HG03469 (cell line): ENCODE results near the gene XAB2.

Experiments used
- ATAC-seq: cut with Tn5 transposase; IDR thresholded peaks from one replicate; pipeline ENCODE4 v1.9.1; 2021; ENCODE audit warnings: mild to moderate bottlenecking, moderate library complexity, moderate number of reproducible peaks; ENCODE audit not compliant: unreplicated experiment

Gene XAB2

DNA sequence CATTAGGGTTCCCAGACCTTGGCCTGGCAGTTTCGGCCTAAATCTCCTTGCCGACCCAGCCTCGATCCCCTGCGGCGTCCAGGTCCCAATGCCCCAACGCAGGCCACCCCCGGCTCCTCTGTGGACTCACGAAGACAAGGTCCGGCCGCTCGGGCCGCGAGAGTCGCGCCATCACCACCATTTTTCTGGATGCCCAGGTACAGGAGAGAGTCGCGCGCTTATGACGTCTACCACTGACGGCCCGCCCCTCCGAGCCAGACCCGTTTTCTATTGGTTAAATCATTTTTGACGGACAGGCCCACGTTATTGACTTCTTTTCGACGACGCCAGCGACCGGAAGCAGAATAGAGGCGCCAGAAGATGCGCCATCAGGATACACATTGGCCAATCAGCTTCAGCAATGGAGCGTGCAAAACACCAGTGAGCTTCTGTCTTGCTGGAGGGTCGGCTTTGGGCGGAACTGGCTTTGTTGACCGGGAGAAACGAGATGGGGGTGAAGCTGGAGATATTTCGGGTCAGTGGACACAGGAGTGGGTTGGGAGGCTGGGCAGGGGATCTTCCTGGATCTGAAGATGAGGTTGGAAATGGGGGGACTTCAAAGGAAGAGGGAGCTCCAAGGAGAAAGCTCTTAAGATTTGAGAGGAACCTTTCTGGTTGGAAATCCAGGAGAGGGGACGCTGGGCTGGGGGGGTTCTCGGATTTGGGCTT lies at the start of gene XAB2, which contains the start of gene PET100:
TSS of gene XAB2 (minus strand) at position 199 of the 708 bp plus-strand sequence. CDS start at position 181, 18 bp downstream.
TSS of gene PET100 (plus strand) at position 447 of the 708 bp plus-strand sequence. CDS start at position 488, 41 bp downstream.
- ATAC-seq: peak; percentile 59

DNA sequence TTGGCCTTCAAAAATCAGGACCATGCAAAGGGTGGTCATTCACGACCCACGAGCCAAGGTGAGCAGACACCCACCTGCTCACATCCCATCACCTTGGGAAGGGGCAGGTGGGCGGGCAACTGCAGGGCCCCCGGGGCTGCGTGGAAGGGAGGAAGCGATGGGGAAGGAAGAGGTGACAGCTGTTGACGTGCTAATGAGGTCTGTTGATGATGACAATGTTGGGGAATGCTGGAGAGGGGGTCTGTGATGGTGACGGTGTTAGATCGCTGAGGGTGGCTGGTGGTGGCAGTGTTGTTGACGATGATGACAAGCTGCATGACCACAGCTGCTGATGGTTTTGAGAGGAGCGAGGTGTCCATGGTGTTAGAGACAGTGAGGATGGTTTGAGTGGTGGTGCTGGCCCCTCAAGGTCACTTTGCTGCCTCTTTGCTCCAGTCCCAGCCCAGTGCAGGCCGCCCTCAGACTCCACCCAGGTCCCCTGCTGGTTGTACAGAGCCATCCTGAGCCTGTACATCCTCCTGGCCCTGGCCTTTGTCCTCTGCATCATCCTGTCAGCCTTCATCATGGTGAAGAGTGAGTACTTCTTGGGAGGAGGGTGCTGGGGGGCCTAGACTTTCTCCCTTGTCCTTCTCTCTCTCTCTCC lies 48.4 kb upstream of the XAB2 start:
- ATAC-seq: no peak

DNA sequence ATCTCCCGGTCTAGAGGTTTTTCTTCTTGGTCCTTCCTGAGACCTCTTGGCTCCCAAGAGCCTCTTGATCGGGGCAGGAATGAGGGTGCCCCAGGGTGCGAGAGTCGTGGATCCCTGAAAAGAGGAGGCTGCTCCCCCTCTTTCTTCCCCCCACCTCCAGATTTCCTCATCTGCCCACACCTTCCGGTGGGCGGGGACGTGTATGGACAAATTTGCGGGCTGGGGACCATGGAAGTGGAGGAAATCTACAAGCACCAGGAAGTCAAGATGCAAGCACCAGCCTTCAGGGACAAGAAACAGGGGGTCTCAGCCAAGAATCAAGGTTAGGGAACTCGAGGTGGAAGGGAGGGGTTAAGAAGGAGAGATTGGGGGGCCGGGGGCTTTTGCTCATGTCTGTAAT lies 47.5 kb upstream of the XAB2 start, which contains the start of gene MCEMP1:
TSS of gene MCEMP1 (plus strand) at position 237 of the 400 bp plus-strand sequence. CDS start at position 268, 31 bp downstream.
- no peak for ATAC-seq

DNA sequence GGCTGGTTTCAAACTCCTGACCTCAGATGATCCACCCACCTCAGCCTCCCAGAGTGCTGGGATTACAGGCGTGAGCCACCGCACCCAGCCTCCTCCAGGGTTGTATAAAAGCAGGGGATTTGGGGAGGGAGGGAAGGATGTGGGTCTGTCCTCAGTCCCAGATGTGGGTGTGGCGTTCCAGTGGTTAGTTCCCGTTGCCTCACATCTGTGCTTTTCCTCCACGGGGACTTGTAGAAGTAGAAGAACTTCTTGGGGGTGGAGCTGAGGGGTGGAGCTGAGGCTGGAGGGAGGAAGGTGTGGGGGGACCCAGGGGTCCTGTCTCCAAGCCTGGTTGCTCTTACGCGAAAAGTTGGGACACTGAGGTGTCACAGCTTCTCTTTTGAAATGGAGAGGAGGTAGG lies 47.0 kb upstream of the XAB2 start:
- no peak for ATAC-seq

DNA sequence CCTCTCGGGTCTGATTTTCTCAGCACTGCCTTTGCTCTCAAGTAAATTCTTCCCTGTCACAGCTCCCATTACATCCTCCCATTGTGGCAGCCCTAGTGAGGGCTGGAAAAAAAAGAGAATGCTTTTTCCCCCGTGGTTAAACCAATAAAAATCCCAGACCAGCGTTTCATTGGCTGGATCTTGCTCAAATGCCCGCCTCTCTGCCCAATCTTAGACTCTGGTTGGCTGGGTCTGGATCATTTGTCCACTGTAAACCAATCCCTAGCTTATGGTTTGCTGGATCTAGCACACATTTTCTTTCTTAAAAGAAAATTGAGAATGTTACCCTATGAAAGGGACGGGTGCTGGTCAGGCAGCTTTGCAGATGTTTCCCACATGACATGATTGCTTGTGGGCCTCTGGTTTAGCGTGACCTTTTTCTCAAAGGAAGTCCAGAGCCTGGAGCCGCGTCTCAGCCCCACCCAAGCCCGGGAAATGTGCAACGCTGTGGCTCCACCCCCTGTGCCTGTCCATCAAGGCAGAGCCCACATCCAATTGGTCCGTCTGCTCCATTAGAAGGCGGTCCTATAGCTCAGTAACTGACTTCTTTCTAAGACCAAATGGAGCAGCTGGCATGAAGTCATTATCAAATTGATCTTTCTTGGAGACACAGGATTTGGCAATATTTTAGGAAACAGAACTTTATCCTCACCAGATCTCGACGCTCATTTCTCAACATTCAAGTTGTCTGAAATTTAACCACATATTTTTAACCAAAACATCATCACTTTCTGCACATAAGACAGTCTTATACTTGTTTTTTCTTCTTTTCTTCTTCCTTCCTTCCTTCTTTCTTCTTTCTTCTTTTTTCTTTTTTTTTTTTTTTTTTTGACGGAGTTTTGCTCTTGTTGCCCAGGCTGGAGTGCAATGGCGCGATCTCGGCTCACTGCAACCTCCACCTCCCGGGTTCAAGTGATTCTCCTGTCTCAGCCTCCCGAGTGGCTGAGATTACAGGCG lies 45.0 kb upstream of the XAB2 start:
- ATAC-seq: no peak

DNA sequence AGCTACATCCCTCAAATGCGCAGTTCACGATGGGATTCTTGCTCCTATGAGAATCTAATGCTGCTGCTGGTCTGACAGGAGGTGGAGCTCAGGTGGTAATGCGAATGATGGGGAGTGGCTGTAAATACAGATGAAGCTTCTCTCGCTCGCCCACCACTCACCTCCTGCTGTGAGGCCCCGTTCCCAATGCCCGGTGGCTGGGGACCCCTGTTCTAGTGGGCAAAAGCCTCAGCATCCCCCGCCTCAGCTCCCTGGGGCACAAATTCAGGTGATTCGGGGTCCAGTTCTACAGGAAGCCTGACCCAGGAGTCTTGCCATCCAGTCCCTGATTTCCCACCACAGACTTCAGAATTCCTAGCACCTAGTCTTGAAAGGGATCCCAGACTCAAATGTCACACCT lies 43.2 kb upstream of the XAB2 start:
- no peak for ATAC-seq

DNA sequence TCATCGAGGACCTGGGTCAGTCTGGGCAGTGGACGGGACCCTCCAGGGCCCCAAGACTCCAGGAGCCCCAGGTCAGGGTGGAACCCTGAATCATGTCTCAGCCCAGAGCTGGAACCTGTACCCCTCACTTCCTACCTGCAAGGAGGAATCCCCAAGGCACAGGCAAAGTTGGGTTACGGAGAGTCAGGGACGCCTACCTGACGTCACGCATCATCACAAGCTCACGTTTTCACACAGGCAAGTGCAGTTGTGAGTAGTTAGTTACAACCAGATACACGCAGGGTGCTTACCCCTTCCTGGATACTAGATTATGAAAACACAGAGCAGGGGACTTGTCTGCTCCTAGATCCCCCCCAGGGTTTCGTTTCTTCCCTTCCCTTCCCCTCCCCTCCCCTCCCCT lies 41.4 kb upstream of the XAB2 start:
- ATAC-seq: no peak

DNA sequence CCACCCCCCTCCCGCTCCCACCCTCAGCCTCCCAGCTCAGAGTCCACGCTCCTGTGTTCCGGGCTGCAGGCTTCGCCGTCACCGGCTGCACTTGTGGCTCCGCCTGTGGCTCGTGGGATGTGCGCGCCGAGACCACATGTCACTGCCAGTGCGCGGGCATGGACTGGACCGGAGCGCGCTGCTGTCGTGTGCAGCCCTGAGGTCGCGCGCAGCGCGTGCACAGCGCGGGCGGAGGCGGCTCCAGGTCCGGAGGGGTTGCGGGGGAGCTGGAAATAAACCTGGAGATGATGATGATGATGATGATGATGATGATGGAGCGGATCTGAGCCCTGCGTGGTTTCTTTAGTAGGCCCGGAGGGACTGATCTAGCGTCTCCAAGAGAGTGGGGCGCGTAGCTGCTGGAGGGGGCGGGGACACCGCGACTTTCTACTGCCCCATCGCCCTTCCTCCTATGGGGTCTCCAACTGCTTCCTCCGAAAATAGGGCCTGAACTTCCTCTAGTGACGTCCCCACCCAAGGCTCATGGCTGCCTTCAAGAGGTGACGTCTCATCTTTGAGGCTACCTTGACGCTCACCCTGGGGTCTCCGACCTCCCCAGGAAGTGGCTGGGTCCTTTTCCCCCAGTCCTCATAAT lies 40.9 kb upstream of the XAB2 start:
- ATAC-seq: no peak

DNA sequence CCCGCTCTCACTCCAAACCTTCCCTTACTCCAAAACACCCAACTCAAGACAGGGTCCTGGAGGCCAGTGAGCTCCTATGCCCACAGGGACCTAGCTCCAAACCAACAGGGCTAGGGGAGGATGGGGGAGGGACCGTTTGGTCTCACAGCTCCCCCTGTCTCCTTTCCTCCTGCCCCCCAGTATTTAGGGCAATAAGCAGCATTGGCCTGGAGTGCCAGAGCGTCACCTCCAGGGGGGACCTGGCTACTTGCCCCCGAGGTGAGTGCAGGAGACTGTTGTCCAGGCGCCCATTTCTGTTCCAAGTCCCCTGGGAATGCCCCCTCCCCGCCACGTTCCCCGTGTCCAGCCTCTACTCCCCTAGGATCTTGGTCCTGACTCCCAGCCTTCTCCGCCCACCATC lies 40.3 kb upstream of the XAB2 start:
- no peak for ATAC-seq

DNA sequence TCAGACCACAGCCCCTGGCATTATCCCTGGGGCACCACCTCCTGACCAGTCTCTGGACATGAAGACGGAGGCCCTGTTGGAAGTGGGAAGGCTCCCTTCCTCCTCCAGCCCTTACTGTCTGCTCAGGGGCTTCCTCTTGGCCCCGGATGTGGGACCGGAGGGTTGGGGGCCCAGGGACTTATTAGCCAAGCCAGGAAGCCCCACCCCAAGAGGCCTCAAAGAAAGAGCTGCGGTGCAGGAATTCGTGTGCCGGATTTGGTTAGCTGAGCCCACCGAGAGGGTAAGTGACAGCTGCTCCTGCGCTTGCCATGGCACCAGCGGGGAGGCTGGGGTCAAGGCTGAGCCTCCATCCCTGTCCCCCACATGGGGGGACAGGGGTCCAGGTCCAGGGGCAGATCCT lies 39.5 kb upstream of the XAB2 start, which contains the start of gene RETN:
TSS of gene RETN (plus strand) at position 208 of the 400 bp plus-strand sequence. CDS start 278 bp downstream, outside the sequence.
- no peak for ATAC-seq

DNA sequence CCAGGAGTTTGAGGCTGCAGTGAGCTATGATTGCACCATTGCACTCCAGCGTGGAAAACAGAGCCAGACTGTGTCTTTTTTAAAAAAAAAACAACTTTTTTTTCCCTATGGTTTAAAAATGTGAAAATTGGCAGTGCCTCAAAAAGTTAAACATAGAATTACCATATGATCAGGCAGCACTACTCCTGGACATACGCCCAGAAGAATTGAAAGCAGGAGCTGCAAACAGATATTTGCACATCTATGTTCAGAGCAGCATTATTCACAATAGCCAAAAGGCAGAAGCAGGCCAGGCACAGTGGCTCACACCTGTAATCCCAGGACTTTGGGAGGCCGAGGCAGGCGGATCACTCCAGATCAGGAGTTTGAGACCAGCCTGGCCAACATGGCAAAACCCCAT lies 35.7 kb upstream of the XAB2 start:
- ATAC-seq: no peak

DNA sequence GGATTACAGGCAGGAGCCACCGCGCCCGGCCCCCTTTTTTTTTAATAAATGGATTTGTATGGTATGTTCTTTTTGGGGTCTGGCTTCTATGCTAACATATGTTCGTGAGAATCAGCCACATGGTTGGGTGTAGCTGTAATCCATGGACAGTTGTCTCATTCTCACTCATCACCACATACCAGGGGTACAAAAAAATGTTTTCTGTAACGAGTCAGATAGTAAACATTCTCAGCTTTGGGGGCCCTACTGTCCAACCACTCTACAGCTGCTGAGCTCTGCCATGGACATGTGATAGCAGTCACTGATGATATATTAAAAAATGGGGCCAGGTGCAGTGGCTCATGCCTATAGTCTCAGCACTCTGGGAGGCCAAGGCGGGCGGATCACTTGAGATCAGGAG lies 34.4 kb upstream of the XAB2 start:
- no peak for ATAC-seq

DNA sequence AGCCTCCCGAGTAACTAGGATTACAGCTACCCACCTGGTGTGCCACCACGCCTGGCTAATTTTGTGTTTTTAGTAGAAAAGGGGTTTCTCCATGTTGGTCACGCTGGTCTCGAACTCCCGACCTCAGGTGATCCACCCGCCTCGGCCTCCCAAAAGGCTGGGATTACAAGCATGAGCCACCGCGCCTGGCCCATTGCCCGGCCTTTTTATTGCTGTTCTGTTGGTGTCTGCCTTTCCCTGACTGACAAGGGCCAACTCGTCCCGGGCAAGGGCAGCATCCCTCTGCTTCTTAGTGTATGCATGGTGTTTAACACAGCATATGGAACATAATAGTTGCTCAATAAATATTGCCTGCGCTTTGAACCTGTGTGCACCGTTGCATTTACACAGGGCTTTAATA lies 33.3 kb upstream of the XAB2 start:
- ATAC-seq: no peak

DNA sequence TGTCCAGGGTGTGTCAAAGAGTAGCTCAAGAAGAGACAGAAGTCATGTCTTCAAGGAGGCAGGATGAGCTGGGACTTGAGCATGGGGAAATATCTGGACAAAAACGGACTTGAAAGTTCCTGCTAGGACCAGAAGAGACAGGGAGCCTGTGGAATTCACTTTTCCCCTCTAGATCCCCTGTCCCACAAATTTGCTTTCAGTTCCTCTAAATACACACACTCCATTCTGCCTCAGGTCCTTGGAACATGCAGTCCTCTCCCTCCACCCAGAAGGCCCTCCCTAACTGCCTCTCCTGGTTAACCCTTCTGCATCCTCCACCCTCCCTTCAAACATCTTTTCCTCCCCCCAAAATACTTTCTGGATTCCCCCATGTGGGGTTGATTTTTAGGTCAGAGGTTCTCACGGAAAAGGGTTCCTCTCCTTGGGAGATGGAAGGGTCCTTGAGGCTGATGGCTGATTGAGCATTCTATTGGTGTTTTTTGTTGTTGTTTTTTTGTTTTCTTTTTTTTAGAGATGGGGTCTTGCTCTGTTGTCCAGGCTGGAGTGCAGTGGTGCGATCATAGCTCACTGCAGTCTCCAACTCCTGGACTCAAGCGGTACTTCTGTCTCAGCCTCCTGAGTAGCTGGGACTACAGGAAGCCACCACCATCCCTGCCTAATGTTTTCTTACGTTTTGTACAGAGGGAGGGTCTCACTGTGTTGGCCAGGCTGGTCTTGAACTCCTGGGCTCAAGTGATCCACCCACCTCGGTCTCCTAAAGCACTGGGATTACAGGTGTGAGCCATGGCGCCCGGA lies 32.6 kb upstream of the XAB2 start:
- ATAC-seq: no peak

DNA sequence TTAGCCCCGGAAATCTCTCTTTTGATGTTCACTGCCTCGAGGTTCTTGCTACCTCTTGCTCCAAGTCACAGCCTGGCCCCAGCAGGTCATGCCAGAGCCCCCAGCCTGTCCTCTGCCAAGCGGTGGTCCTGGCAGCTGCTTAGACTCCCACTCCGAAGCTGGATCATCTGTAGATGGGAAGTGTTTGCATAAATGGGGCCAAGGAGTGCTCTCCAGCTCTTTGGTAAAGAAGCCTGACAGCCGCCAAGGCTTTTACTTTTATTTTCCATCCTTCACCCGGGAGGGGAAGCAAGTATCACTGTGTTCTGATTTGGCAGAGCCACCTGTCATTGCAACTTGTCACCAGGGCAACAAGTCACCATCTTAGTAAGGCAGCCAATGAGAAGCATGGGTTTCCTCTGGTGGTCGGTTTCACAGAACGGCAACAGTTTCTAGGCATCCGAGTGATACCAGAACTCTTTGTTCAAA lies 28.9 kb upstream of the XAB2 start:
- no peak for ATAC-seq

DNA sequence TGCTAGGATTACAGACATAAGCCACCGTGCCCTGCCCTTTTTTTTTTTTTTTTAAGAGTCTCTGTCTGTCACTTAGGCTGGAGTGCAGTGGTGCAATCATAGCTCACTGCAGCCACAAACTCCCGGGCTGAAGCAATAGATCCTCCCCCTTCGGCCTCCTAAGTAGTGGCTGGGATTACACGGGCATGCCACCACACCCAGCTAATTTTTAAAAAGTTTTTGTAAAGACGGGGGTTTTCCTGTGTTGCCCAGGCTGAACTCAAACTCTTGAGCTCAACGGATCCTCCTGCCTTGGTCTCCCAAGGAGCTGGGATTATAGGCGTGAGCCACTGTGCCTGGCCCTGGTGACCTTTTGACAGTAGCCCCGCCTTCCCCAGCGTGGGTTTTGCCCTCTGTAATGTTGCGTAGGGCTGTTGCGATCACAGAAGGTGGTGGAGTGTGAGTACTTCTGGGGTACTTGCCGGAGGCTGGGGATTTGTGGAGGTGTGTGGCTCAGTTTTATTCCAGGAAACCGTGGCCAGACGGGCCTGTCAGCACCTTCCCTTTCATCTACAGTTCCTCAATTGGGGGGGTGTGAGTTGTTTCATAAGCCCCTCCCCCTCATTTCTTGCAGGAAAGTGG lies 27.9 kb upstream of the XAB2 start:
- ATAC-seq: no peak

DNA sequence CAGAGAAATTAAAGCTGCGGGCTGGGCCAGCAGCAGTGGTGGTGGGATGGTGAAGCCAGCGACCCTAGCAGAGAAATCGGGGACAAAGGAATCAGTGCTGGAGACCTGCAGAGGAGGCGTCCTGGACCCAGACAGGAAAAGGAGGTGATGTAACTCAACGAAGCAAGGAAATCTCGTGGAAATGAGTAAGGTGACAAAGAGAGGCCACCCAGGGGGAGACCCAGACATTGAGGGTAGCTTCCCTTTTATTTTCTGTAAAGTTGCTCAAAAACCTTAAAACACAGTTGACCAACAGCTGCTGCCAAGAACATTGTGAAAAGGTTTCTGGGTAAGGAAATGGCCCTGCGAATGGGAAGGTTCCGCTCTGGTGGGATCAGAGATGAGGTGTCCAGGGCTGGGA lies 26.2 kb upstream of the XAB2 start:
- no peak for ATAC-seq

DNA sequence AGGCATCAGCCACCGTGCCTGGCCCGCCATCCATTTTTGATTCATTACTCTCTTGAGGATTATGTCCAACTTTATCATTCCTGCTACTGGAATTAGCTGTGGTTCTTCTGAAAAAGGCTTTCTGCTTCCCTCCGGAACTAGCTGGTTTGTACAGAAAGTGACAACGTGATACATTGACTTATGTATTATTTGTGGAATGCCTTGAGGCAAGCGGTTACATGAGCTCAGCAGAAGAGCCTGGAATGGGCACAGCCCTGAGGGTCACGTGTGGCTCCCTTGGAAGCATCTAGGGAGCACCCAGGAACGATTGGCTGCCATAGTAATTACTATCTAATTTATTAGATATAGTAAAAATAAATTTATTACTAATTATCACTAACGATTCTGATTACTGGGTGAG lies 25.1 kb upstream of the XAB2 start:
- ATAC-seq: no peak

DNA sequence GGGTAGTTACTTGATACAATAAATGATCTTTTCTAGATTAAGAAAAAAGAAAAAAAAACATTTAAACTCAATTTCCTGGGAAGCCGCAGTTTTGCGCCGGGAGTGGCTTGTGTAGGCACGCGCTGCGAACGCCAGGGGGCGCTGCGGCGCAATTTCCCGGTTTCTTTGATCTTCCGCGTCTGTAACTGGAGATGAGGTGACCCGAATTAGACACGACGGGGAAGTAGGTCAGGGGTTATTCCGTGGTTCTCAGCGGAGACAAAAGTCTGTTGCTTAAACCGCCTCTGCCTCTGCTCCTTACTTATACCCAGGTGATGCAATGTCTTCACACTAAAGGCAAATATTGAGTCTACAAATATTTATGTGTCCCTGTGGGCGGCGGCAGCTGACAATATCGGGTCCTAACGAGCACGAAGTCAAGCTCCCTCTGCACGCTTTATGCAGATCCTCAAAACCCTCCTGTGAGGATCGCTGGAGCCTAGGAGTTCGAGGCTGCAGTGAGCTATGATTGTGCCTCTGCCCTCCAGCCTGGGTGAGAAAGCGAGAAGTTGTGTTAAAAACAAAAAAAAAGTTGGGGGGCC lies 22.8 kb upstream of the XAB2 start:
- ATAC-seq: no peak
